Mesodermal cell (in vitro differentiated cells): Measurements from ENCODE around the gene DPY19L1.
"Not testable (repeated sequence)": the region's sequence is repeated elsewhere in the genome, so short reads cannot be mapped to it uniquely, and the experiment has no call there.

ENCODE experiments used
- H3K27ac ChIP-seq: 2 replicates; pipeline ENCODE4 v1.7.0; 2013; ENCODE audit warnings: mild to moderate bottlenecking, low read depth, low read length, moderate library complexity; ENCODE audit not compliant: severe bottlenecking
- H3K36me3 ChIP-seq: 2 replicates; pipeline ENCODE4 v1.7.1; 2013; ENCODE audit warnings: mild to moderate bottlenecking, low read length, moderate library complexity; ENCODE audit not compliant: control insufficient read depth, insufficient read depth
- H3K4me1 ChIP-seq: one replicate; pipeline ENCODE4 v1.7.1; 2013; ENCODE audit warnings: mild to moderate bottlenecking, low read length; ENCODE audit not compliant: insufficient read depth, control insufficient read depth, poor library complexity, severe bottlenecking
- H3K4me3 ChIP-seq: 2 replicates; pipeline ENCODE4 v1.7.0; 2013; ENCODE audit warnings: low read length, control low read depth, mild to moderate bottlenecking; ENCODE audit not compliant: insufficient read depth, poor library complexity, severe bottlenecking; ENCODE audit errors: extremely low read depth
- H3K9me3 ChIP-seq: 2 replicates; pipeline ENCODE4 v1.7.1; 2013; ENCODE audit warnings: mild to moderate bottlenecking, low read length, moderate library complexity; ENCODE audit not compliant: control insufficient read depth
- WGBS, 2 experiments: methylation state at CpG; one replicate each; pipeline ENCODE4 v1.1.5; 2013; ENCODE audit warnings: missing lambda C conversion rate in 2 of 2; ENCODE audit not compliant: insufficient coverage in 2 of 2; 5-methylcytosine and 5-hydroxymethylcytosine counted together

The DPY19L1 gene

GRCh38 chr7:35048390-35048789 is 11.1 kb upstream of the DPY19L1 start:
- not testable (repeated sequence) for H3K4me3 ChIP-seq, H3K36me3 ChIP-seq, H3K27ac ChIP-seq, H3K9me3 ChIP-seq, H3K4me1 ChIP-seq
- WGBS, 2 experiments = 100% methylated on average over 1 of the region's 2 CpGs; no CpG with 5 or more reads in 1 of the 2 experiments

GRCh38 chr7:35047912-35048305 is 10.6 kb upstream of the DPY19L1 start:
- not testable (repeated sequence) for H3K9me3 ChIP-seq, H3K36me3 ChIP-seq, H3K27ac ChIP-seq, H3K4me3 ChIP-seq, H3K4me1 ChIP-seq
- WGBS, 2 experiments = 93% methylated on average over 2 of the region's 2 CpGs; no CpG with 5 or more reads in 1 of the 2 experiments

DNA sequence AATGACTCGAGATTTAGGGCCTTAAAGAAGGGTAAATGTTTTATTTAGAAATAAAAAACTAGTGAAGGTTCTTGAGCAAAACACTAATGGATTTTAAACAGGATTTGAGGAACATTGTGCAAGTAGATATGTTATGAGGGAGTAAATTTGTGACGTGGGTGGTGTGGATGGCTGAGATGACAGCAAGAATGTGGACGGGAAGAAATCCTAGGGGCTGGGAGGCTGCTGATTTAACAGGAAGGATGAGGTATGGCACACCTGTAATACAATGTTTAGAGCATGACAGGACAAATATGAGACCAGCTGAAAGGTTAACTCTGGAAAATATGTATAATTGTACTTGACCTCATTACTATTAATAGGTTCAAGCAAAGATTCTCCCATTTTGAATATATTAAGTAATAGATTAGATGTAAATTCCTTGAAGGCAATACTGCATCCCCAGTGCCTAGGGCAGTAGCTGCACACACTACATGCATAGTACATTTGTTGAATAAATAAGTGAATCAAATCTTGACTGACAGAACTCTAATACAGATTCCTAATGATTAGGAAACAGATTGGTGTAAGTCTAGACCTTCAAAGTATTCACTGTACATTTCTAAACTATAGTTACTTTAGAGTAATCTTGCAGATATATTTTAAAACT is 10.1 kb upstream of the DPY19L1 start:
- not testable (repeated sequence) for H3K9me3 ChIP-seq, H3K27ac ChIP-seq, H3K4me3 ChIP-seq, H3K4me1 ChIP-seq, H3K36me3 ChIP-seq
- WGBS, 2 experiments = 67 to 100% methylated on average over 1 of the region's 3 CpGs

- WGBS, 2 experiments = 94 to 97% methylated on average over 2 of the region's 2 CpGs
- not testable (repeated sequence) for H3K27ac ChIP-seq, H3K4me1 ChIP-seq, H3K9me3 ChIP-seq, H3K36me3 ChIP-seq, H3K4me3 ChIP-seq
Measured at GRCh38 chr7:35043301-35043700, 6.0 kb upstream of the DPY19L1 start.

DNA sequence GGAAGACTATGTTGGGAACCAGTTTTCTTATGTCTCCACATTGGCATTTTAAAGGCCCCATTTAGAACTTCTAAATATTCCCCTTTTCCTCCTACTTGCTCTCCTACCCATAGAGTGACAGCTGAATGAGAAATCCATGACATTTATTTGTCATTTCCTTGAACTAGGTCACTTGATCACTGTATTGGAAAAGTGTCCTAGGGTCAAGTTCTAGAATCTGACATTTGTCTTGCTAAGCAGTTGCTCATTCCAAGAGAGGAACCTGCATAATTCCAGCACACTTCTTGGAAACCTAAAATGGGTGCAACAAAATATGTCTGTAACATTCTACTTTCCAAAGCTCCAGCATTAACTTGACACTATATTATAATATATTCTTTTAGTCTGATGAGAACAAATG is 3.6 kb upstream of the DPY19L1 start:
- Histone ChIP-seq H3K9me3 (no peaks in the 10 kb centered on the region), H3K36me3 (no peaks in the 10 kb centered on the region), H3K4me3 (no peak overlapping the region), H3K27ac (no peak overlapping the region), H3K4me1 (peaks cover 6% of the 10 kb centered on the region)

DNA sequence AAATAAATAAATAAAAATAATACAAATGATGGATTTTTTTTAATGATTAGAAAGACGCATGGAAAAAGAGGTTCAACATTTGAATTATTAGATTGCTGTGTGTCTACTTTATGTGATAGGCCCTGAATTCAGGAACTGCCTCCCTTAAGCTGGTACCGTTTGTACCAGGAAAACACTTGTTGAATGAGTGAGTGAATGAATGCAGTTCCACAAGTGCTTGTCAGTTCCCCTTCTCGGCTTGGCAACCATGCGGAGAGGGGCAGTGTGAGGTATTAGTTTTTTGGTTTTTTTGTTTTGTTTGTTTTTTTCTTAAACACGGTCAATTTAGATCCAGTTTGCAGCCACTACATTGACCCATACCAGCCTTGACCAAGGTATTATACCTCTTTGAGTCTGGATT is 2.1 kb upstream of the DPY19L1 start:
- Histone ChIP-seq H3K9me3 (no peaks in the 10 kb centered on the region), H3K36me3 (no peaks in the 10 kb centered on the region), H3K4me3 (no peak overlapping the region), H3K27ac (no peak overlapping the region), H3K4me1 (peaks cover 11% of the 10 kb centered on the region)
- WGBS, 2 experiments = 94% methylated on average over 2 to 3 of the region's 5 CpGs

- peak overlapping the region; percentile 55 for H3K4me3 ChIP-seq
- H3K9me3 ChIP-seq = no peaks in the 10 kb centered on the region
- 42 to 52% methylated on average over 3 to 6 of the region's 9 CpGs for WGBS, 2 experiments
- H3K4me1 ChIP-seq = peaks cover 11% of the 10 kb centered on the region
- no peaks in the 10 kb centered on the region for H3K36me3 ChIP-seq
- peak overlapping the region; percentile 87 for H3K27ac ChIP-seq
Measured at GRCh38 chr7:35038354-35038753, 1.1 kb upstream of the DPY19L1 start.

DNA sequence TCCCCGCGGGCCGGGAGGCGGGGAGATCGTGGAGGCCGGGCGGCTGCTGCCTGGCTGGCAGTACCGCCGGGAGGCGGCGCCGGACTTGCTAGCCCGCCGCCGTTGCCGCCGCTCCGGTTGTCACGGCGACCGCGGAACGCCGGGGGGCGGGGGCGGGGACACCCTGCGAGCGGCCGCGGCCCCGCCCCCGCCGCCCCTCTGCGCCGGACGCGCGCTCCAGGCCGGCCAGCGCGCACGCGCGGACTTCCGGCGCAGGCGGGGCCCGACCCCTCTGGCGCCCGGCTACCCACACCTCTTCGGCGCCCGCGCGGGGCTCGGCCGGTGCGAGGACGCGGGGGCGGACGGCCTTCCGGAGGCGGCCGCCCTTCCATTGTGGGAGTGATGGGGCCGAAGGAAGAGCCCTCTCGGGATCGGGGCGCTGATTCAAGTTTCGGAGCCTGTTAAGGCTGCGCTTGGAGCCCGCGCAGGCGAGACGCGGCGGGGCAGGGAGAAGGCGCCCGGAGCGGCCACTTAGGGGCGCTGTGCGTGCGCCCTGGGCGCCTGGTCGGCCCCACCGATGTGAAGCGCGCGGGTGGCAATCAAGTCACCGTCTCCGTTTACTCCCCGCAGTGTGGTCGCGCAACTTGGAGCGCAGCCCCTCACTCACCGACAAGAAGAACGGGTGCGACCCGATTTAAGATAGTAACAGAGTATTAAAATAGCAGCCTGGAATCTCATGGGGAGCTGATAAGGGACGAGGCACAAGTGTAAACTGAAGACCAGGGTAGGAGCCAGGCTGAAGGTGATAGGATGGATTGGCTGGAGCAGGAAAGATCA is 449 bp upstream of the DPY19L1 start:
- Histone ChIP-seq H3K9me3 (no peaks in the 10 kb centered on the region), H3K27ac (peak overlapping the region; percentile 87), H3K4me1 (peaks cover 11% of the 10 kb centered on the region), H3K36me3 (no peaks in the 10 kb centered on the region), H3K4me3 (peak overlapping the region; percentile 67)
- 0% methylated on average over 52 to 68 of the region's 100 CpGs for WGBS, 2 experiments

DNA sequence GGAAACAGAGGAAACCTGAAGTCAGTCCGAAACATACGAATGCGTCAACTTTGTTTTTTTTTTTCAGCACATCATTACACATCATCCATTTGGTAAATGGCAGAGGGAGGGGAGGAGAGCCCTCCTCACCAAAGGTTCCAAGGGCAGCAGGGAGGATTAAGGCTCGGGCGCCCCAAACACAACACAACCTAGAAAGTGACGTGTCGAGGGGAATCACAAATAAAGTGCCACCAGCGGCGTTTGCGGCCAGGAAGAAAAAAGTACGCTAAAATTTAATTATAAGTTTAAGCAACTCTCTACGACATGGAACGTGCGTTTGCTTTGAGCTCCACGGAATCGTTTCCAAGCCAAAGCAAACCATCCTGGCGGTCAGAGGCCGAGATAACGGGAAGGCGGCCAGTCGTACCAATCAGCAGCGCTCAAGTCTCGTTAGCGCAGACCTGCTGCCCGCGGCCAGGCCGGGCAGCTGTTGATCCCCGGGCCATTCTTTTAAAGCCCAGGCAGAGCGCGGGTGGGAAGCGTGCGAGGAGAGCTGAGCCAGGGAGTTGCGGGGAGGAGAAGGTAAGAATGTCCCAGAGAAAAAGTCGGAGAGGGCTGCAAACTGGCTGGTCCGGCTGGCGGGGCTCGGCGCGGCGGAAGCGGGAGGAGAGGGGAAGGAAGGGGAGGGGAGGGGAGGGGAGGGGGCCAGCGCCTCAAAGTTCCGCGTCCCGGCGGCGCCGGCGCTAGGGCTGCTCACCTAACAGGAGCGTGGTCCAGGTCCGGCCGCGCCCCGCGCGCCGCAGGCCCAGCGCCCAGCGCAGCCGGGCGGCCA is 719 bp downstream of the DPY19L1 start:
- peak overlapping the region; percentile 67 for H3K4me3 ChIP-seq
- WGBS, 2 experiments = 0 to 1% methylated on average over 32 to 40 of the region's 61 CpGs
- no peaks in the 10 kb centered on the region for H3K36me3 ChIP-seq
- no peaks in the 10 kb centered on the region for H3K9me3 ChIP-seq
- H3K27ac ChIP-seq = peak overlapping the region; percentile 77
- H3K4me1 ChIP-seq = peaks cover 11% of the 10 kb centered on the region

DNA sequence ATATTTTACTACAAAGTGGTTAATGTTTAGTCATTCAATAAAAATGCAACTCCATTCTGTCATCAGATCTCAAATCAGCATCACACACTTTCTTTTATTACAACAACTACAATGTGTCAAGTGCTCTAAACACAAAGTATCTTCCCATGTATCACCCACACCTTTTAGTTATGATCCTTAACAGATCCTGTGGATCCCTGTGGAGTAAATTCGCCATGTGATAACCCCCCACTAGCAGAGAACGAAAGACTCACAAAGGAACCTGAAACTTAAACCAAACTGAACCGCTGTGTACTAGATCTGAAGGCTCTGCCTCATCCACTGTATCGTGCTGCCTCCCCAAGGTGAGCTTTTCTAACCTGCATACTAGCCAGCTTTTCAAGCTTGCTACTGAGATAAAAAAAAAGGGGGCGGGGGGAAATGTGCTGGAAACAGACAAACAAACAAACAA is 1.7 kb downstream of the DPY19L1 start:
- no peaks in the 10 kb centered on the region for H3K36me3 ChIP-seq
- H3K27ac ChIP-seq = no peak overlapping the region
- 0% methylated on average over 2 to 4 of the region's 5 CpGs for WGBS, 2 experiments
- no peaks in the 10 kb centered on the region for H3K9me3 ChIP-seq
- peak overlapping the region; percentile 67 for H3K4me3 ChIP-seq
- peaks cover 11% of the 10 kb centered on the region for H3K4me1 ChIP-seq
